CD8-positive, alpha-beta memory T cell (primary cell): ENCODE measurements around the gene EPS8. TPM values are rescaled to one million over a fixed set of nuclear protein-coding genes. Genes with fewer than 3 reads are reported as not detected.
"Not testable (repeated sequence)": the region's sequence is repeated elsewhere in the genome, so short reads cannot be mapped to it uniquely, and the experiment has no call there.

ENCODE experiments used
- CTCF ChIA-PET: fragments of 350-600 bp; sonication (Branson Sonifier 250); formaldehyde crosslinking; loops from one replicate; lab custom pipeline; 2021; ENCODE audit warnings: antibody characterized with exemption; lab: Charles Lee
- POLR2A ChIA-PET: fragments of 350-600 bp; sonication (Branson Sonifier 250); formaldehyde crosslinking; loops from one replicate; lab custom pipeline; 2021; ENCODE audit warnings: antibody characterized with exemption; lab: Charles Lee
- DNase-seq, 5 donors: peaks; one replicate each; pipeline versions ENCODE4 v3.0.0 to v3.0.0-alpha.2; 2020 to 2022; ENCODE audit warnings: mixed read lengths in 1 of 5
- H3K27ac ChIP-seq: one replicate; pipeline ENCODE4 v1.7.0; 2013; ENCODE audit warnings: low read depth, mild to moderate bottlenecking, low read length, moderate library complexity
- H3K27me3 ChIP-seq: 2 replicates; pipeline ENCODE4 v1.7.0; 2013; ENCODE audit warnings: low read length, mild to moderate bottlenecking; ENCODE audit not compliant: insufficient read depth, poor library complexity, severe bottlenecking
- H3K36me3 ChIP-seq: 2 replicates; pipeline ENCODE4 v1.7.0; 2013; ENCODE audit warnings: mild to moderate bottlenecking, low read length, moderate library complexity; ENCODE audit not compliant: insufficient read depth
- H3K4me1 ChIP-seq: 2 replicates; pipeline ENCODE4 v1.7.0; 2013; ENCODE audit warnings: mild to moderate bottlenecking, low read length, moderate library complexity; ENCODE audit not compliant: insufficient read depth
- H3K4me3 ChIP-seq: 2 replicates; pipeline ENCODE4 v1.7.0; 2013; ENCODE audit warnings: mild to moderate bottlenecking, low read length
- H3K9me3 ChIP-seq: 2 replicates; pipeline ENCODE4 v1.7.0; 2013; ENCODE audit warnings: mild to moderate bottlenecking, low read length
- H3K27ac Mint-ChIP-seq, 8 donors: one replicate each; pipeline ENCODE4 v1.8.0; 2020 to 2021; ENCODE audit warnings: mixed read lengths in 8 of 8, mild to moderate bottlenecking in 6 of 8, inconsistent platforms in 3 of 8, moderate library complexity in 3 of 8
- H3K27me3 Mint-ChIP-seq, 2 donors: one replicate each; pipeline ENCODE4 v1.8.0; 2020 to 2021; ENCODE audit warnings: mixed read lengths in 2 of 2, mild to moderate bottlenecking in 1 of 2, moderate library complexity in 1 of 2
- H3K36me3 Mint-ChIP-seq, 3 donors: one replicate each; pipeline ENCODE4 v1.8.0; 2020 to 2021; ENCODE audit warnings: mixed read lengths in 3 of 3, inconsistent platforms in 1 of 3, mild to moderate bottlenecking in 1 of 3
- H3K4me1 Mint-ChIP-seq, 3 donors: one replicate each; pipeline ENCODE4 v1.8.0; 2020 to 2021; ENCODE audit warnings: mixed read lengths in 3 of 3, inconsistent platforms in 1 of 3, mild to moderate bottlenecking in 1 of 3
- H3K4me3 Mint-ChIP-seq, 7 donors: one replicate each; pipeline ENCODE4 v1.8.0; 2020 to 2021; ENCODE audit warnings: mixed read lengths in 7 of 7, mild to moderate bottlenecking in 6 of 7, moderate library complexity in 4 of 7, inconsistent platforms in 2 of 7
- H3K9me3 Mint-ChIP-seq, 5 donors: one replicate each; pipeline ENCODE4 v1.8.0; 2020 to 2022; ENCODE audit warnings: mixed read lengths in 5 of 5, mild to moderate bottlenecking in 3 of 5, moderate library complexity in 2 of 5, inconsistent platforms in 1 of 5
- polyA plus RNA-seq: library from polyadenylated mRNA; unstranded; fragments of 300-500 nt; fragmentation: Illumina TruSeq; gene quantifications from one replicate; pipeline ENCODE4 v1.2.3, GENCODE V29; 2021
- total RNA-seq, 2 experiments: library from RNA; stranded (reverse); gene quantifications; one replicate each; pipeline ENCODE4 v1.2.3, GENCODE V29; 2021

Gene EPS8
- total and polyA plus RNA-seq, 3 experiments from 2014 or later: 0.92 to 2.3 (median 1.1) TPM

- Histone ChIP-seq H3K4me3 (no peak overlapping the region), H3K27ac (no peak overlapping the region), H3K36me3 (no peaks in the 10 kb centered on the region), H3K4me1 (no peaks in the 10 kb centered on the region), H3K9me3 (no peaks in the 10 kb centered on the region), H3K27me3 (no peaks in the 10 kb centered on the region)
- H3K4me3 Mint-ChIP-seq: no peak overlapping the region
- peaks cover 7 to 17% of the 10 kb centered on the region in 2 donors for H3K27me3 Mint-ChIP-seq
- H3K27ac Mint-ChIP-seq: no peak overlapping the region
- no peaks in the 10 kb centered on the region for H3K36me3 Mint-ChIP-seq
- POLR2A ChIA-PET: no interaction called here
- no peak for DNase-seq
- CTCF ChIA-PET: no interaction called here
- H3K9me3 Mint-ChIP-seq: no peaks in the 10 kb centered on the region
- no peaks in the 10 kb centered on the region for H3K4me1 Mint-ChIP-seq
Observed at GRCh38 chr12:15763328-15763727, 25.9 kb downstream of the EPS8 start.

GRCh38 chr12:15762162-15762561 lies 27.0 kb downstream of the EPS8 start:
- CTCF ChIA-PET, POLR2A ChIA-PET, H3K27ac ChIP-seq, H3K4me1 ChIP-seq, DNase-seq, H3K4me3 ChIP-seq, H3K36me3 Mint-ChIP-seq, H3K9me3 ChIP-seq, H3K4me3 Mint-ChIP-seq, H3K36me3 ChIP-seq, H3K27ac Mint-ChIP-seq, H3K9me3 Mint-ChIP-seq, H3K27me3 ChIP-seq, H3K4me1 Mint-ChIP-seq: not testable (repeated sequence)
- H3K27me3 Mint-ChIP-seq: peaks cover 4 to 21% of the 10 kb centered on the region in 2 donors

GRCh38 chr12:15757553-15758255 lies 31.5 kb downstream of the EPS8 start:
- Histone ChIP-seq H3K4me3 (no peak overlapping the region), H3K27ac (no peak overlapping the region), H3K36me3 (no peaks in the 10 kb centered on the region), H3K9me3 (no peaks in the 10 kb centered on the region), H3K27me3 (no peaks in the 10 kb centered on the region), H3K4me1 (no peaks in the 10 kb centered on the region)
- ChIA-PET POLR2A (no interaction called here), CTCF (no interaction called here)
- Mint-ChIP-seq H3K27me3 (peaks cover 4 to 42% of the 10 kb centered on the region in 2 donors), H3K4me3 (no peak overlapping the region), H3K4me1 (no peaks in the 10 kb centered on the region), H3K27ac (peak overlapping the region in 1 of 8 donors; percentile 20), H3K36me3 (no peaks in the 10 kb centered on the region), H3K9me3 (no peaks in the 10 kb centered on the region)
- DNase-seq: no peak

GRCh38 chr12:15756822-15757221 lies 32.4 kb downstream of the EPS8 start:
- CTCF ChIA-PET: interaction anchor here (2.1 kb wide), 1 partner anchor 22 kb away, joined by 4 read pairs; no protein-coding TSS in a partner anchor
- peaks cover 5 to 42% of the 10 kb centered on the region in 2 donors for H3K27me3 Mint-ChIP-seq
- no peaks in the 10 kb centered on the region for H3K4me1 ChIP-seq
- DNase-seq: no peak
- POLR2A ChIA-PET: no interaction called here
- no peaks in the 10 kb centered on the region for H3K9me3 ChIP-seq
- H3K4me3 Mint-ChIP-seq: no peak overlapping the region
- no peaks in the 10 kb centered on the region for H3K36me3 Mint-ChIP-seq
- no peaks in the 10 kb centered on the region for H3K4me1 Mint-ChIP-seq
- no peak overlapping the region for H3K27ac Mint-ChIP-seq
- no peak overlapping the region for H3K4me3 ChIP-seq
- H3K27ac ChIP-seq: no peak overlapping the region
- H3K36me3 ChIP-seq: no peaks in the 10 kb centered on the region
- no peaks in the 10 kb centered on the region for H3K27me3 ChIP-seq
- H3K9me3 Mint-ChIP-seq: no peaks in the 10 kb centered on the region

GRCh38 chr12:15754233-15754632 lies 35.0 kb downstream of the EPS8 start:
- no peaks in the 10 kb centered on the region for H3K4me1 Mint-ChIP-seq
- no peaks in the 10 kb centered on the region for H3K9me3 Mint-ChIP-seq
- no peak for DNase-seq
- H3K27ac Mint-ChIP-seq: no peak overlapping the region
- no peak overlapping the region for H3K27ac ChIP-seq
- H3K36me3 ChIP-seq: no peaks in the 10 kb centered on the region
- no peak overlapping the region for H3K4me3 ChIP-seq
- ChIA-PET POLR2A (no interaction called here), CTCF (no interaction called here)
- no peaks in the 10 kb centered on the region for H3K4me1 ChIP-seq
- H3K36me3 Mint-ChIP-seq: no peaks in the 10 kb centered on the region
- H3K9me3 ChIP-seq: no peaks in the 10 kb centered on the region
- no peak overlapping the region for H3K4me3 Mint-ChIP-seq
- H3K27me3 Mint-ChIP-seq: peaks cover 2 to 35% of the 10 kb centered on the region in 2 donors
- H3K27me3 ChIP-seq: no peaks in the 10 kb centered on the region

GRCh38 chr12:15752785-15753184 lies 36.4 kb downstream of the EPS8 start:
- Histone ChIP-seq H3K9me3 (no peaks in the 10 kb centered on the region), H3K27me3 (no peaks in the 10 kb centered on the region), H3K4me1 (no peaks in the 10 kb centered on the region), H3K36me3 (no peaks in the 10 kb centered on the region), H3K27ac (no peak overlapping the region), H3K4me3 (no peak overlapping the region)
- POLR2A ChIA-PET: no interaction called here
- Mint-ChIP-seq H3K4me1 (no peaks in the 10 kb centered on the region), H3K27ac (no peak overlapping the region), H3K4me3 (no peak overlapping the region), H3K27me3 (peaks cover 2 to 24% of the 10 kb centered on the region in 2 donors), H3K36me3 (no peaks in the 10 kb centered on the region), H3K9me3 (no peaks in the 10 kb centered on the region)
- CTCF ChIA-PET: no interaction called here
- no peak for DNase-seq

- no peaks in the 10 kb centered on the region for H3K36me3 ChIP-seq
- CTCF ChIA-PET: no interaction called here
- Mint-ChIP-seq H3K27me3 (peaks cover 2 to 18% of the 10 kb centered on the region in 2 donors), H3K36me3 (no peaks in the 10 kb centered on the region), H3K27ac (no peak overlapping the region), H3K4me3 (no peak overlapping the region), H3K4me1 (no peaks in the 10 kb centered on the region), H3K9me3 (no peaks in the 10 kb centered on the region)
- no peak overlapping the region for H3K4me3 ChIP-seq
- no peak overlapping the region for H3K27ac ChIP-seq
- H3K9me3 ChIP-seq: no peaks in the 10 kb centered on the region
- DNase-seq: no peak
- no peaks in the 10 kb centered on the region for H3K4me1 ChIP-seq
- POLR2A ChIA-PET: no interaction called here
- H3K27me3 ChIP-seq: no peaks in the 10 kb centered on the region
Observed at GRCh38 chr12:15751741-15752140, 37.4 kb downstream of the EPS8 start.

- Mint-ChIP-seq H3K27me3 (peaks cover 2 to 7% of the 10 kb centered on the region in 2 donors), H3K4me1 (no peaks in the 10 kb centered on the region), H3K36me3 (no peaks in the 10 kb centered on the region), H3K4me3 (no peak overlapping the region), H3K9me3 (no peaks in the 10 kb centered on the region), H3K27ac (no peak overlapping the region)
- POLR2A ChIA-PET: no interaction called here
- Histone ChIP-seq H3K9me3 (no peaks in the 10 kb centered on the region), H3K27me3 (no peaks in the 10 kb centered on the region), H3K4me3 (no peak overlapping the region), H3K4me1 (no peaks in the 10 kb centered on the region), H3K36me3 (no peaks in the 10 kb centered on the region), H3K27ac (no peak overlapping the region)
- CTCF ChIA-PET: no interaction called here
- DNase-seq: no peak
Observed at GRCh38 chr12:15749937-15750336, 39.3 kb downstream of the EPS8 start.
